ENCODE results near the gene RNF213.

Gene RNF213

GRCh38 chr17:80363120-80363515 lies 102.5 kb downstream of the RNF213 start:
- TF ChIP-seq POLR2AphosphoS5 (IDR thresholded peaks at IDR 0.05; ENCODE audit: low read depth), result no peak
- no peak for TF ChIP-seq REST (IDR thresholded peaks at IDR 0.05; ENCODE audit: insufficient replicate concordance, low read depth)
- TF ChIP-seq CTCF (IDR thresholded peaks at IDR 0.05; ENCODE audit: insufficient read depth, low read length), result no peak
- TF ChIP-seq SPI1 (IDR thresholded peaks at IDR 0.05; ENCODE audit: borderline replicate concordance, low read depth), result no peak
- no peak for TF ChIP-seq GABPA (IDR thresholded peaks at IDR 0.05; ENCODE audit: low read depth)
- Histone ChIP-seq H3K27me3 (ENCODE audit: insufficient read depth, poor library complexity, severe bottlenecking) (no peaks in the 10 kb centered on the region), H3K27ac (replicated peaks) (no peak overlapping the region), H3K4me3 (replicated peaks; ENCODE audit: insufficient read depth, low read length) (no peak overlapping the region)
- no peak for DNase-seq (ENCODE audit: low read depth in 1 of 2, low spot score in 1 of 2)

DNA sequence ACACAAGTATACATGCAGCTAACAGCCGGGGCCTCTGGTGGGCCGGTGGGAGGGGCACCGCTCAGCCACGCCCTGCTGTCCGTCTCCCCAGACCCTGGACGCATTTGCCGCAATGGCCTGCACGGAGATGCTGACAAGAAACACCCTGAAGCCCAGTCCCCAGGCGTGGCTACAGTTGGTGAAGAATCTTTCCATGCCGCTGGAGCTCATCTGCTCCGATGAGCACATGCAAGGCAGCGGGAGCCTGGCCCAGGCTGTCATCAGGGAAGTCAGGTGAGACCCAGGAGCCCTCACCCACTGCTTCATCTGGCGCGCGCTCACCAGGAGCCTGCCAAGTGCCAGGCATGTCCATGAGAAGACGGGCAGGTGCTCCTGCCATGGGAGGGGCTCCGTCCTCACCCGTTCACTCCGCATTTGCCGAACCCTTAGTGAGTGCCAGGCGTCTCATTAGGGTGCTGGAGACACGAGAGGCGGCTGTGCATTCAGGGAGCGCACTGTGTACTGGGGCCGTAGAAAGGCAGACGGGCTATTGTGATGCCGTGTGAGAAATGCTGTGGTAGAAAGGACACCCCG lies 103.0 kb downstream of the RNF213 start:
- Histone ChIP-seq H3K4me3 (replicated peaks; ENCODE audit: insufficient read depth, low read length) (no peak overlapping the region), H3K27ac (replicated peaks) (no peak overlapping the region), H3K27me3 (ENCODE audit: insufficient read depth, poor library complexity, severe bottlenecking) (no peaks in the 10 kb centered on the region)
- TF ChIP-seq POLR2AphosphoS5 (IDR thresholded peaks at IDR 0.05; ENCODE audit: low read depth), result no peak
- TF ChIP-seq GABPA (IDR thresholded peaks at IDR 0.05; ENCODE audit: low read depth), result no peak
- no peak for TF ChIP-seq SPI1 (IDR thresholded peaks at IDR 0.05; ENCODE audit: borderline replicate concordance, low read depth)
- no peak for TF ChIP-seq CTCF (IDR thresholded peaks at IDR 0.05; ENCODE audit: insufficient read depth, low read length)
- no peak for TF ChIP-seq REST (IDR thresholded peaks at IDR 0.05; ENCODE audit: insufficient replicate concordance, low read depth)
- DNase-seq (ENCODE audit: low read depth in 1 of 2, low spot score in 1 of 2), result no peak

DNA sequence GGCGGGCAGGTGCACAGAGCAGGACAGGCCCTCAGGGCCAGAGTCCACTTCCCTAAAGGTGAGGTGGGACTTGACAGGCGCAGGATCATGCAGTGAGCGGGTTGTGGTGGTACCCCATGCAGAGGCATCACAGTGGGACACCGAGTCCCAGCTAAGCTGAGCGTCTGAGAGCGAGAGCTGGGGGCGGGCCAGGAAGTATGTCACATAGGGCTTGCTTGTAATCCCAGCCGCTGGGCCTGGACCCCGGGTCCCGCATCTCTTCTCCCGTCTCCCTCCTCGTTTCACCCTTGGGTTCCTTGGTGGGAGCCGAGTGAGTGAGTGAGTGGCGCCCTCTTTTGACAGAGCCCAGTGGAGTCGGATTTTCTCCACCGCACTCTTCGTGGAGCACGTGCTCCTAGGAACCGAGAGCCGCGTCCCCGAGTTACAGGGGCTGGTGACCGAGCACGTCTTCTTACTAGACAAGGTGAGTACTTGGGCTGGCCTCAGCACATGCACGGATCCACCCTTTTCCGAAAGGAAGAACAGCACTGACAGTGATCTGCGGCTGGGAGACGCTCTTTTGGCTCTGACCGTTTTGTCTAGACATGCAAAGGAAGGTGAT lies 103.5 kb downstream of the RNF213 start:
- no peak for TF ChIP-seq REST (IDR thresholded peaks at IDR 0.05; ENCODE audit: insufficient replicate concordance, low read depth)
- TF ChIP-seq CTCF (IDR thresholded peaks at IDR 0.05; ENCODE audit: insufficient read depth, low read length), result peak; percentile 42
- no peak for TF ChIP-seq GABPA (IDR thresholded peaks at IDR 0.05; ENCODE audit: low read depth)
- no peak for TF ChIP-seq POLR2AphosphoS5 (IDR thresholded peaks at IDR 0.05; ENCODE audit: low read depth)
- no peak overlapping the region for H3K27ac ChIP-seq (replicated peaks)
- DNase-seq (ENCODE audit: low read depth in 1 of 2, low spot score in 1 of 2), result peak in 1 of 2 experiments; percentile 39

More for the DNA sequence above, 103.5 kb downstream of the RNF213 start:
- Histone ChIP-seq H3K4me3 (replicated peaks; ENCODE audit: insufficient read depth, low read length) (no peak overlapping the region), H3K27me3 (ENCODE audit: insufficient read depth, poor library complexity, severe bottlenecking) (no peaks in the 10 kb centered on the region)
